ENCODE measurements around the gene PTGDS.

PTGDS gene

GRCh38 chr9:136960212-136960937 lies 16.9 kb upstream of the PTGDS start:
- Mint-ChIP-seq H3K4me3 (no peak overlapping the region), H3K27me3 (no peaks in the 10 kb centered on the region), H3K27ac (no peak overlapping the region), H3K4me1 (ENCODE audit: low read depth) (peaks cover 22% of the 10 kb centered on the region), H3K9me3 (peaks cover 2% of the 10 kb centered on the region), H3K36me3 (ENCODE audit: low read depth) (no peaks in the 10 kb centered on the region)
- DNase-seq, result no peak

GRCh38 chr9:136960938-136961275 lies 16.4 kb upstream of the PTGDS start:
- Mint-ChIP-seq H3K4me3 (no peak overlapping the region), H3K4me1 (ENCODE audit: low read depth) (peaks cover 27% of the 10 kb centered on the region), H3K27ac (no peak overlapping the region), H3K27me3 (no peaks in the 10 kb centered on the region), H3K9me3 (peaks cover 2% of the 10 kb centered on the region), H3K36me3 (ENCODE audit: low read depth) (no peaks in the 10 kb centered on the region)
- DNase-seq, result no peak

GRCh38 chr9:136961279-136962065 lies 15.8 kb upstream of the PTGDS start:
- peaks cover 33% of the 10 kb centered on the region for H3K4me1 Mint-ChIP-seq (ENCODE audit: low read depth)
- H3K4me3 Mint-ChIP-seq, result no peak overlapping the region
- H3K27ac Mint-ChIP-seq, result no peak overlapping the region
- no peaks in the 10 kb centered on the region for H3K27me3 Mint-ChIP-seq
- no peaks in the 10 kb centered on the region for H3K9me3 Mint-ChIP-seq
- H3K36me3 Mint-ChIP-seq (ENCODE audit: low read depth), result no peaks in the 10 kb centered on the region
- DNase-seq, result no peak

- H3K4me1 Mint-ChIP-seq (ENCODE audit: low read depth), result peaks cover 33% of the 10 kb centered on the region
- H3K9me3 Mint-ChIP-seq, result no peaks in the 10 kb centered on the region
- H3K27ac Mint-ChIP-seq, result no peak overlapping the region
- DNase-seq, result no peak
- no peaks in the 10 kb centered on the region for H3K27me3 Mint-ChIP-seq
- no peak overlapping the region for H3K4me3 Mint-ChIP-seq
- no peaks in the 10 kb centered on the region for H3K36me3 Mint-ChIP-seq (ENCODE audit: low read depth)
Observed at GRCh38 chr9:136962163-136962562, 15.1 kb upstream of the PTGDS start.

GRCh38 chr9:136962701-136963248 lies 14.5 kb upstream of the PTGDS start:
- Mint-ChIP-seq H3K27me3 (no peaks in the 10 kb centered on the region), H3K36me3 (ENCODE audit: low read depth) (no peaks in the 10 kb centered on the region), H3K27ac (no peak overlapping the region), H3K4me3 (no peak overlapping the region), H3K9me3 (no peaks in the 10 kb centered on the region), H3K4me1 (ENCODE audit: low read depth) (peaks cover 33% of the 10 kb centered on the region)
- DNase-seq, result no peak

GRCh38 chr9:136963341-136963740 lies 14.0 kb upstream of the PTGDS start:
- Mint-ChIP-seq H3K27ac (no peak overlapping the region), H3K36me3 (ENCODE audit: low read depth) (no peaks in the 10 kb centered on the region), H3K4me1 (ENCODE audit: low read depth) (peaks cover 33% of the 10 kb centered on the region), H3K9me3 (no peaks in the 10 kb centered on the region), H3K27me3 (no peaks in the 10 kb centered on the region), H3K4me3 (no peak overlapping the region)
- DNase-seq, result no peak

GRCh38 chr9:136963751-136964150 lies 13.6 kb upstream of the PTGDS start:
- Mint-ChIP-seq H3K9me3 (no peaks in the 10 kb centered on the region), H3K4me1 (ENCODE audit: low read depth) (peaks cover 33% of the 10 kb centered on the region), H3K4me3 (no peak overlapping the region), H3K27me3 (no peaks in the 10 kb centered on the region), H3K36me3 (ENCODE audit: low read depth) (no peaks in the 10 kb centered on the region), H3K27ac (no peak overlapping the region)
- DNase-seq, result no peak

GRCh38 chr9:136964171-136964689 lies 13.1 kb upstream of the PTGDS start:
- H3K36me3 Mint-ChIP-seq (ENCODE audit: low read depth), result no peaks in the 10 kb centered on the region

GRCh38 chr9:136964833-136965422 lies 12.4 kb upstream of the PTGDS start:
- no peaks in the 10 kb centered on the region for H3K9me3 Mint-ChIP-seq
- no peak overlapping the region for H3K27ac Mint-ChIP-seq
- no peaks in the 10 kb centered on the region for H3K27me3 Mint-ChIP-seq
- H3K4me1 Mint-ChIP-seq (ENCODE audit: low read depth), result peaks cover 32% of the 10 kb centered on the region
- H3K36me3 Mint-ChIP-seq (ENCODE audit: low read depth), result no peaks in the 10 kb centered on the region
- no peak for DNase-seq
- no peak overlapping the region for H3K4me3 Mint-ChIP-seq

More at GRCh38 chr9:136964171-136964689, 13.1 kb upstream of the PTGDS start:
- Mint-ChIP-seq H3K9me3 (no peaks in the 10 kb centered on the region), H3K4me3 (no peak overlapping the region), H3K27ac (no peak overlapping the region), H3K4me1 (ENCODE audit: low read depth) (peaks cover 33% of the 10 kb centered on the region), H3K27me3 (no peaks in the 10 kb centered on the region)
- DNase-seq, result no peak

GRCh38 chr9:136965771-136966484 lies 11.4 kb upstream of the PTGDS start:
- Mint-ChIP-seq H3K4me1 (ENCODE audit: low read depth) (peaks cover 27% of the 10 kb centered on the region), H3K27ac (peak overlapping the region; percentile 51), H3K36me3 (ENCODE audit: low read depth) (no peaks in the 10 kb centered on the region), H3K4me3 (peak overlapping the region; percentile 31), H3K9me3 (no peaks in the 10 kb centered on the region), H3K27me3 (no peaks in the 10 kb centered on the region)
- DNase-seq, result peak; percentile 48

GRCh38 chr9:136968333-136969127 lies 8.8 kb upstream of the PTGDS start:
- Mint-ChIP-seq H3K27me3 (no peaks in the 10 kb centered on the region), H3K4me3 (no peak overlapping the region), H3K4me1 (ENCODE audit: low read depth) (peaks cover 17% of the 10 kb centered on the region), H3K27ac (no peak overlapping the region), H3K36me3 (ENCODE audit: low read depth) (no peaks in the 10 kb centered on the region), H3K9me3 (no peaks in the 10 kb centered on the region)
- no peak for DNase-seq

- H3K9me3 Mint-ChIP-seq, result no peaks in the 10 kb centered on the region
- H3K36me3 Mint-ChIP-seq (ENCODE audit: low read depth), result no peaks in the 10 kb centered on the region
- H3K4me3 Mint-ChIP-seq, result no peak overlapping the region
- no peak overlapping the region for H3K27ac Mint-ChIP-seq
- peaks cover 17% of the 10 kb centered on the region for H3K4me1 Mint-ChIP-seq (ENCODE audit: low read depth)
- H3K27me3 Mint-ChIP-seq, result no peaks in the 10 kb centered on the region
- DNase-seq, result no peak
Observed at GRCh38 chr9:136969150-136969549, 8.2 kb upstream of the PTGDS start.

GRCh38 chr9:136969774-136970173 lies 7.5 kb upstream of the PTGDS start:
- no peaks in the 10 kb centered on the region for H3K27me3 Mint-ChIP-seq
- H3K27ac Mint-ChIP-seq, result no peak overlapping the region
- no peak for DNase-seq
- peaks cover 14% of the 10 kb centered on the region for H3K4me1 Mint-ChIP-seq (ENCODE audit: low read depth)
- H3K9me3 Mint-ChIP-seq, result no peaks in the 10 kb centered on the region
- H3K36me3 Mint-ChIP-seq (ENCODE audit: low read depth), result no peaks in the 10 kb centered on the region
- H3K4me3 Mint-ChIP-seq, result no peak overlapping the region
